GM23338 (cell line): Measurements from ENCODE around the gene TRPM3. TPM values are rescaled to one million over a fixed set of nuclear protein-coding genes. Genes with fewer than 3 reads are reported as not detected.

Experiments
- ETS1 ChIP-seq: IDR thresholded peaks from 2 replicates; pipeline ENCODE4 v1.6.1; 2016; ENCODE audit warnings: antibody characterized with exemption
- EZH2phosphoT487 ChIP-seq: fragments of 200-600 bp; sonication (generic); IDR thresholded peaks from one replicate; pipeline ENCODE4 v1.8.1; 2018; ENCODE audit warnings: antibody characterized with exemption; ENCODE audit not compliant: unreplicated experiment
- JUNB ChIP-seq: IDR thresholded peaks from one replicate; pipeline ENCODE4 v1.6.1; 2016; ENCODE audit warnings: antibody characterized with exemption; ENCODE audit not compliant: unreplicated experiment
- REST ChIP-seq: IDR thresholded peaks from one replicate; pipeline ENCODE4 v1.6.1; 2018; ENCODE audit warnings: antibody characterized with exemption; ENCODE audit not compliant: unreplicated experiment
- STAT1 ChIP-seq: IDR thresholded peaks from one replicate; pipeline ENCODE4 v1.6.1; 2016; ENCODE audit warnings: antibody characterized with exemption; ENCODE audit not compliant: unreplicated experiment
- ZNF114 ChIP-seq: fragments of 250-450 bp; sonication (Bioruptor Pico); IDR thresholded peaks from 2 replicates; pipeline ENCODE4 v1.5.0; 2020; ENCODE audit warnings: mild to moderate bottlenecking, moderate library complexity
- ZNF331 ChIP-seq: fragments of 250-450 bp; sonication (Bioruptor Pico); IDR thresholded peaks from 2 replicates; pipeline ENCODE4 v1.5.0; 2020; ENCODE audit warnings: low read depth, mild to moderate bottlenecking, moderate library complexity
- ZNF462 ChIP-seq: fragments of 250-450 bp; sonication (Bioruptor Pico); IDR thresholded peaks from 2 replicates; pipeline ENCODE4 v1.5.0; 2020; ENCODE audit warnings: mild to moderate bottlenecking, moderate library complexity
- polyA plus RNA-seq: library from polyadenylated mRNA; unstranded; fragments of >200 nt; fragmentation: Nextera tagmentation; extraction: Ambion mirVana; gene quantifications from 2 replicates; pipeline ENCODE4 v1.2.1, GENCODE V29; 2016
- total RNA-seq: library from RNA; depleted of rRNA; stranded (reverse); fragments of >200 nt; shearing (Covaris generic); gene quantifications from 2 replicates; pipeline ENCODE4 v1.2.3, GENCODE V29; 2014

TRPM3 gene
- total and polyA plus RNA-seq, 2 experiments from 2014 or later = 2.8 to 8.2 TPM

- TF ChIP-seq ZNF462 = no peak
- no peak for TF ChIP-seq JUNB
- no peak for TF ChIP-seq REST
- no peak for TF ChIP-seq ZNF114 (CRISPR knock-in tag)
- TF ChIP-seq ZNF331 (CRISPR knock-in tag) = no peak
- no peak for TF ChIP-seq STAT1
- no peak for TF ChIP-seq ETS1
- TF ChIP-seq EZH2phosphoT487 = no peak
Observed at GRCh38 chr9:70530716-70531115, 590.7 kb downstream of the TRPM3 start (continued).
